Stomach smooth muscle (tissue), 2 donors: Measurements from ENCODE around the gene GRID1.

Experiments
- H3K27ac ChIP-seq: one replicate; pipeline ENCODE4 v1.7.0; 2013; ENCODE audit warnings: mild to moderate bottlenecking, low read length, inconsistent platforms
- H3K27me3 ChIP-seq, 2 donors: one replicate each; pipeline ENCODE4 v1.7.0; 2013; ENCODE audit warnings: low read length in 2 of 2; ENCODE audit not compliant: insufficient read depth in 2 of 2, control insufficient read depth in 1 of 2
- H3K36me3 ChIP-seq, 2 donors: one replicate each; pipeline ENCODE4 v1.7.0; 2013; ENCODE audit warnings: low read length in 2 of 2; ENCODE audit not compliant: control insufficient read depth in 2 of 2, insufficient read depth in 2 of 2
- H3K4me1 ChIP-seq: one replicate; pipeline ENCODE4 v1.7.0; 2013; ENCODE audit warnings: low read length; ENCODE audit not compliant: control insufficient read depth, insufficient read depth
- H3K4me3 ChIP-seq, 2 donors: one replicate each; pipeline ENCODE4 v1.7.0; 2013; ENCODE audit warnings: low read length in 2 of 2
- H3K9ac ChIP-seq, 2 donors: one replicate each; pipeline ENCODE4 v1.7.0; 2013; ENCODE audit warnings: low read length in 2 of 2, mild to moderate bottlenecking in 1 of 2
- H3K9me3 ChIP-seq, 2 donors: one replicate each; pipeline ENCODE4 v1.7.0; 2013; ENCODE audit warnings: low read length in 2 of 2; ENCODE audit not compliant: control insufficient read depth in 2 of 2
- donor health status: healthy.
- donor health status: Pancreatic carcinoma.

The GRID1 gene

GRCh38 chr10:86060386-86061277 is 306.0 kb downstream of the GRID1 start:
- H3K9ac ChIP-seq, result no peak overlapping the region
- no peaks in the 10 kb centered on the region for H3K9me3 ChIP-seq
- no peak overlapping the region for H3K27ac ChIP-seq
- H3K4me3 ChIP-seq, result no peak overlapping the region
- no peaks in the 10 kb centered on the region for H3K27me3 ChIP-seq
- no peaks in the 10 kb centered on the region for H3K36me3 ChIP-seq
- no peaks in the 10 kb centered on the region for H3K4me1 ChIP-seq

GRCh38 chr10:86059892-86060291 is 306.7 kb downstream of the GRID1 start:
- Histone ChIP-seq H3K36me3 (no peaks in the 10 kb centered on the region), H3K4me1 (no peaks in the 10 kb centered on the region), H3K27me3 (no peaks in the 10 kb centered on the region), H3K9me3 (no peaks in the 10 kb centered on the region), H3K27ac (no peak overlapping the region), H3K4me3 (no peak overlapping the region), H3K9ac (no peak overlapping the region)

- Histone ChIP-seq H3K9ac (no peak overlapping the region), H3K36me3 (no peaks in the 10 kb centered on the region), H3K4me3 (no peak overlapping the region), H3K9me3 (peaks cover 0 to 2% of the 10 kb centered on the region in 2 donors), H3K4me1 (no peaks in the 10 kb centered on the region), H3K27ac (no peak overlapping the region), H3K27me3 (no peaks in the 10 kb centered on the region)
Observed at GRCh38 chr10:86058964-86059363, 307.6 kb downstream of the GRID1 start.

- H3K4me3 ChIP-seq, result no peak overlapping the region
- H3K9me3 ChIP-seq, result peaks cover 0 to 2% of the 10 kb centered on the region in 2 donors
- H3K36me3 ChIP-seq, result no peaks in the 10 kb centered on the region
- no peak overlapping the region for H3K27ac ChIP-seq
- H3K27me3 ChIP-seq, result no peaks in the 10 kb centered on the region
- no peaks in the 10 kb centered on the region for H3K4me1 ChIP-seq
- no peak overlapping the region for H3K9ac ChIP-seq
Observed at GRCh38 chr10:86057708-86058107, 308.9 kb downstream of the GRID1 start.

- Histone ChIP-seq H3K9ac (no peak overlapping the region), H3K4me3 (no peak overlapping the region), H3K36me3 (no peaks in the 10 kb centered on the region), H3K27me3 (no peaks in the 10 kb centered on the region), H3K4me1 (no peaks in the 10 kb centered on the region), H3K9me3 (peaks cover 2% of the 10 kb centered on the region in 2 donors), H3K27ac (no peak overlapping the region)
Observed at GRCh38 chr10:86056672-86057071, 309.9 kb downstream of the GRID1 start.

- no peak overlapping the region for H3K9ac ChIP-seq
- H3K27ac ChIP-seq, result no peak overlapping the region
- H3K4me3 ChIP-seq, result no peak overlapping the region
- H3K9me3 ChIP-seq, result peaks cover 2 to 3% of the 10 kb centered on the region in 2 donors
- H3K27me3 ChIP-seq, result no peaks in the 10 kb centered on the region
- H3K4me1 ChIP-seq, result no peaks in the 10 kb centered on the region
- no peaks in the 10 kb centered on the region for H3K36me3 ChIP-seq
Observed at GRCh38 chr10:86055928-86056327, 310.7 kb downstream of the GRID1 start.

GRCh38 chr10:86053675-86054074 is 312.9 kb downstream of the GRID1 start:
- Histone ChIP-seq H3K4me3 (no peak overlapping the region), H3K4me1 (no peaks in the 10 kb centered on the region), H3K9me3 (peaks cover 2 to 3% of the 10 kb centered on the region in 2 donors), H3K9ac (no peak overlapping the region), H3K27ac (no peak overlapping the region), H3K36me3 (no peaks in the 10 kb centered on the region), H3K27me3 (no peaks in the 10 kb centered on the region)

- H3K9me3 ChIP-seq, result peaks cover 2 to 3% of the 10 kb centered on the region in 2 donors
- no peak overlapping the region for H3K9ac ChIP-seq
- no peaks in the 10 kb centered on the region for H3K27me3 ChIP-seq
- H3K4me3 ChIP-seq, result no peak overlapping the region
- no peaks in the 10 kb centered on the region for H3K36me3 ChIP-seq
- no peak overlapping the region for H3K27ac ChIP-seq
- no peaks in the 10 kb centered on the region for H3K4me1 ChIP-seq
Observed at GRCh38 chr10:86051586-86051985, 315.0 kb downstream of the GRID1 start.

- Histone ChIP-seq H3K4me3 (no peak overlapping the region), H3K4me1 (no peaks in the 10 kb centered on the region), H3K9me3 (peaks cover under 1 to 3% of the 10 kb centered on the region in 2 donors), H3K27me3 (no peaks in the 10 kb centered on the region), H3K36me3 (no peaks in the 10 kb centered on the region), H3K9ac (no peak overlapping the region), H3K27ac (no peak overlapping the region)
Observed at GRCh38 chr10:86049442-86049841, 317.2 kb downstream of the GRID1 start.

- peaks cover 0 to 3% of the 10 kb centered on the region in 2 donors for H3K9me3 ChIP-seq
- no peaks in the 10 kb centered on the region for H3K27me3 ChIP-seq
- H3K9ac ChIP-seq, result no peak overlapping the region
- H3K36me3 ChIP-seq, result no peaks in the 10 kb centered on the region
- no peak overlapping the region for H3K27ac ChIP-seq
- no peaks in the 10 kb centered on the region for H3K4me1 ChIP-seq
- no peak overlapping the region for H3K4me3 ChIP-seq
Observed at GRCh38 chr10:86048973-86049372, 317.6 kb downstream of the GRID1 start.

GRCh38 chr10:86048571-86048970 is 318.0 kb downstream of the GRID1 start:
- Histone ChIP-seq H3K4me1 (no peaks in the 10 kb centered on the region), H3K9me3 (peaks cover 0 to 3% of the 10 kb centered on the region in 2 donors), H3K4me3 (no peak overlapping the region), H3K27me3 (no peaks in the 10 kb centered on the region), H3K36me3 (no peaks in the 10 kb centered on the region), H3K27ac (no peak overlapping the region), H3K9ac (no peak overlapping the region)
